ENCODE data around the gene BSN.
A peak's percentile ranks its signal among the peaks of the same experiment; 100 is the strongest.
"Not testable (repeated sequence)": the region's sequence is repeated elsewhere in the genome, so short reads cannot be mapped to it uniquely, and the experiment has no call there.

Gene BSN

DNA sequence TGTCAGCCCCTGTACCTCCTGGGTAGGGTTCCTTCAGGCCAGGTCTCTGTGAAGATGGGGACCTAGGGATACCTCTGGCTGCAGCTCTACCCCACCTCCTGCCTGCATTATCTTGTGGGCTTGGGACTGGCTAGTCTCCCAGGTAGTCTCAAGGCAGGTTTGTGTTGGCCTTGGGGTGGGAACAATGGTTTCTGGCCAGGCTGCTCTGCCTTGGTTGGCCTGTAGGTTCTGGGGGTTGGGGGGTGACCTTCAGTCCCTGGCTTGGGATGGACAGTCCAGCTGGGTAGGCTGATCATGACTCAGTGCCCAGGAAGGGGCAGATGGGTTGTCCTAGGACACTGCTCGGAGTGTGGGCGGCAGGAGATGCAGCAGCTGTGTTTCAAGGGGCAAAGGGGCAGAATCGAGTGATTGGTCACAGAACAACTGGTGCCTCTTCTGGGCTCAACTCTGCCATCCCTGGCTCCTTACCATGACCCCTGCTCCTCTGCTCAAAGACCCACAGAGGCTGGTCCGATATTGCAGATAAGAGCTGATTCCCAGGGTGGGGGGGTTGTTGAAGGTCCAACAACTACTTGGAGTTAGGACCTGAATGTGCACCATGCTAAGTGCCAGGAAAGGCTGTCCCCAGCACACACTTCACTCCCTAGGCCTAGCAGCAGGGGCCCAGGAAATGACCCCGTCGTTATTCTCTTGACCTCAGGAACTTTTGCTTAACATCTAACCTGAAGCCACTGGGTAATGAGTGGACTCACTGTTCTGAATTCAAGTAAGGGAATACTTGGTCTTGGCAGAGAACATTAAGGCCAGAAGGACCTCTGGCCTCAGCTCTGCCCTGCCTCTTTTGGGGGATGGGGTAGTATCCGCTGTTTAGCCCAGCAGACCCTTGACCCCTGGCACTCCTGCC is 18.1 kb upstream of the BSN start:
- DNase-seq = no peak

- no peak for DNase-seq
Measured at GRCh38 chr3:49536875-49537533, 17.3 kb upstream of the BSN start.

GRCh38 chr3:49539659-49540560 is 14.4 kb upstream of the BSN start:
- peak; percentile 81 to 87 for DNase-seq

DNA sequence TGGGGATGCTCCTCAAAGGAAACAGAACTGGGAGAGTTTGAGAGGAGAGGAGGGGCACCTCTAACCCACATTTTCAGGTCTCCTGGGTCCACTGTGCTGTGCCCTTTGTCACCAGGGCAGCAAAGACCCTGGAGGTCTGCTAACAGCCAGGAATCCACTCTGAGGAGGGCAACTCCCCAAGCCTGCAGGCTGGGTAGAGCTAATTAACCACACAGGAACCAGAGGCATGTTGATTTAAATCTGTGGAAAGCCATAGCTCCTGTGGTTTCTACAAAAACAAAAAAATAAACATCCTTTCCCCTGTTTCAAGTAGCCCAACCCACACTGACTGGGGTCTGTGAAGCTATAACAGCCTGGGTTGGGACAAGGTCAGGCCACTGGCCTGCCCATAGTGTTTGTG is 2.2 kb upstream of the BSN start:
- no peak for DNase-seq

GRCh38 chr3:49553324-49553691 is 969 bp upstream of the BSN start:
- DNase-seq = no peak

DNA sequence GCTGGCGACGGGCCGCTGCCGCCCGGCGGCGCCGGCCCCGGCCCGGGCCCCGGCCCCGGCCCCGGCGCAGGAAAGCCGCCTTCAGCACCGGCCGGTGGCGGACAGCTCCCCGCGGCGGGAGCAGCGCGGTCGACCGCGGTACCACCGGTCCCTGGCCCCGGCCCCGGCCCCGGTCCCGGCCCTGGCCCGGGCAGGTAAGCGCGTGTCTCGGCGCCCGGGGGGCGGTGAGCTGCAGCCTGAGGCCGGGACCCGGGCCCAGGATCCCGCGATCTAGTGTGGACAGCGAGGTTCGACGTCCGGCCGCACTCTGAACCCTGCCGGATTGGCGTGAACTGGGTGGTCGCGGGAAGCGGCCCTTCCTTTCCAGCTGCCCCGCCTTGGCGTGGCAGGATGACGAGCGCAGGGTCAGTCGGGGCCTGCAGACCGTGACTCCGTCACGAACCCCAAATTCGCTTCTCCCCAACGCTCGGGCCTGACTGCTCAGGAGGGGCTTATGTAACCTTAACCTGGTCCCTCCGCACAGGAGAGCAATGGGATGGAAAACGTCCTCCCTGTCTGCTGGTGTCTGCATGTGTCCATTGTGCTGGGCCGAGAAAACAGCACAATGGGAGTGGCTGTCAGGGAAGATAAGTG is 472 bp downstream of the BSN start:
- no peak for DNase-seq

DNA sequence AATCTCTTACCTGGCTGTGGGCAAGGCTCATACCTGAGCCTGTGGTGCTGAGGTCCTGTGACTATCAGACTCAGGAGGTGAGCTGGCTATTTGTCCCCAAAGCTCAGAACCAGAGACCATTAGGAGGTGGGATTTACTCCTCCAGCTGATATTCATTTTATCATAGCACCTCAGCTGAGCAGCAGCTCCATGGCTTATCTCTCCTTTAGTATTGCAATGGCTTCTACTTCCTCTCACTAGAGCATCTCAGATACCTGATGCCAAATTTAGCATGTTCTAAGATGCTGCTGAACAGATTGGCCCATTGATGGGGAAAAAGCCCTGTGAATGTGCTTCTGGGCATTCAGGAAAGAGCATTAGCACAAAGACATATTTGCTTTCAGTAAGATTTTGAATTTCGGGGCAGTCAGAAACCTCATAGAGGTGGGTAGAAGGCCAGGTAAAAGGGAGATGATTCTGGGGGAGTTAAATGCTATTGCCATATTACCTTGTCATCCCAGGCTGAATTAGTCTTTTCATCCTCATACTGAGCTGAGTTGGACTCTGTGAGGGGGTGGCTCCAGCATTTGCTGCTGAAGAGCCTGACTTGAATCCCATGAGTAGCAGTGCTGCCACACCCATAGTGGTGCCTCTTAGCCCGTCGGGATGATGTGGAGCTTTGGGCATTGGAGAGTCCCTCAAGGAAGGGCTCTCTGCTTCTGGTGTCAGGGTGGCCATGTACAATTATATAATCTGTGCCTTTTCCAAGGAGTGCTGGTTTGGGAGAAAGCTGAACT is 2.4 kb downstream of the BSN start:
- DNase-seq = no peak

- no peak for DNase-seq
Measured at GRCh38 chr3:49563040-49563578, 8.8 kb downstream of the BSN start.

- no peak for DNase-seq
Measured at GRCh38 chr3:49563766-49564165, 9.5 kb downstream of the BSN start.

- no peak for DNase-seq
Measured at GRCh38 chr3:49566312-49566711, 12.0 kb downstream of the BSN start.

DNA sequence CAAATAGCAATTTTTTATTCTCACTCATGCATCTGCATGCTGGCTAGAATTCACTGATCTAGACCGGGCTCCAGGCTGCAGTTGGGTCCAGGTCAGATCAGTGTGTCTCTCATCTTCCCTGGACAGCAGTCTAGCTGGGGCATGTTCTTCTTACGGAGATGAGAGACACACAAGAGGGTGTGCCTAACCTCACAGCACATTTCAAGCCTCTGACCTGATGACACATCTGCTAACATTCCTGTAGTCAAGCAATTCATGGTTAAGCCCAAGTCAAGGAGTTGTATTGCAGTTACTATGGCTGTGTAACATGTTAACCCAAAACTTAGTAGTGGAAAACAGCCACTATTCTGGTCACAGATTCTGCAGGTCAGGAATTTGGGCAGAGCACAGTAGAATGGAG is 13.1 kb downstream of the BSN start:
- no peak for DNase-seq

DNA sequence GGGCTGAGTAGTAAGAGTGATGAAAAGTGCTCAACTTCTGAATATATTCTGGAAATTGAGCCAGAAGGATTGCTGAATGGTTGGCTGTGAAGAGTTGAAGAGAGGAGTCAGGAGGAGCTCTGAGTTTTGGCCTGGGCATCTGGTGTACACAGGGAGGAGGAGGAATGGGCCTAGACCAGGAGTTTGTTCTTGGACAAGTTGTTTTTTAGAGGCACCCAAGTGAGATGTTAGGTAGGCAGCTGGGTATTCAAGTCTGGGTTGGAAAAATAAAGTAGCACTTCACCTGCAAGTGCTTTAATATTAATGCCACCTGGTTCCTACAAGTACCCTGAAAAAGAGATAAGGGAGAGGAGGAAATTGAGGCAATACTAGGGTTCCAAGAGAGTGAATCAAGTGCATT is 14.7 kb downstream of the BSN start:
- DNase-seq = no peak

DNA sequence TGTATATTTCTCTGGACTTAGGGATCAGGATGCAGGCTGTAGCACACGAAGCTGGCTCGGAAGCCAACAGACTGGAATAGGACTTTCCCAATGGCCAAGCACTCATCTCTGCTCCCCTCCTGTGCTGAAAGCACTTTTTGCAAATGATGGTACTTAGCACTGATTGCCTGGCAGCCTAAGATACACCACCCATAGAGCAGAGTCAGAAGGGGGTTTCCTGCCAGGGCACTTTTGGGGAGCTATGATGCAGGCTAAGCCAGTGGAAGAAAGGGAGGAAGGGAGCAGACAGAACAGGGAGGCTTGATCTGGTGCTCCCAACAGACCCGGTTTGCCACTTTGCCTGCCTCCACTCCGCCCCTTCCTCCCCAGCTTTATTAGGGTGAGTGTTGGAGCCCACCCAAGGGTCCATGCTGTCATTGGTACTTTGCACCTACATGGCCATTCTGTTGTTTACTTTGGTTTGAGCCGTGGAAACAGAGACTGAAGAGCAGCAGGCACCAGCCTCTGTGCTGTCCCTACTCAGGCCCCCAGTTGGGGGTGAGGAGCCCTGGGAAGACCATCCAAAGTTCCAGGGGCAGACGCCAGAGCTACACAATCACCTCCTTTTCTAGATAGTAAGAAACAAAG is 15.9 kb downstream of the BSN start:
- no peak for DNase-seq

DNA sequence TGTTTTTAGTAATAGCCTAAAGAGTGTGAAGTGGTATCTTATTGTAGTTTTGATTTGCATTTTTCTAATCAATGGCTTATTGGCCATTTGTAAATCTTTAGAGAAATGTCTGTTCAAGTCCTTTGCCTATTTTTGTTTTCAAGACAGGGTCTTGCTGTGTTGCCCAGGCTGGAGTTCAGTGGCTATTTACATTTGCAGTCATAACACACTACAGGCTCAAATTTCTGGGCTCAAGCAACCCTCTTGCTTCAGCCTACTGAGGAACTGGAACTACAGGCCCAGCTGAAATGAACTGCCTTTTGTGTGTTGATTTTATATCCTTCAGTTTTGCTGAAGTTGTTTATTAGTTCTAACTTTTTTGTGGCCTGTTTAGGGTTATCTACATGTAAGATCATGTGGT is 27.9 kb downstream of the BSN start:
- DNase-seq = no peak

GRCh38 chr3:49585261-49585755 is 31.0 kb downstream of the BSN start:
- DNase-seq = not testable (repeated sequence)

DNA sequence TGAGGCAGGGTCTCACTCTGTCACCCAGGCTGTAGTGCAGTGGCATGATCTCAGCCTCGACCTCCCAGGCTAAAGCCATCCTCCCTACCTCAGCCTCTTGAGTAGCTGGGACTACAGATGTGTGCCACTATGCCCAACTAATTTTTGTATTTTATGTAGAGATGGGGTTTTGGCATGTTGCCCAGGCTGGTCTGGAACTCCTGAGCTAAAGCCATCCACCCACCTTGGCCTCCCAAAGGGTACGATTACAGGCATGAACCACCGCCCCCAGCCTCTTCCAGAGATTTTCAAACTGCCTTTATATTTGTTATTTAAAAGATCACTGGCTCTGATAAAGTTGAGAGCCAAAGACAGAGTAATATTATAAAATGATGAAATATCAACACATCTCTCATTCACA is 37.3 kb downstream of the BSN start:
- DNase-seq = no peak

- no peak for DNase-seq
Measured at GRCh38 chr3:49593041-49593440, 38.8 kb downstream of the BSN start.

DNA sequence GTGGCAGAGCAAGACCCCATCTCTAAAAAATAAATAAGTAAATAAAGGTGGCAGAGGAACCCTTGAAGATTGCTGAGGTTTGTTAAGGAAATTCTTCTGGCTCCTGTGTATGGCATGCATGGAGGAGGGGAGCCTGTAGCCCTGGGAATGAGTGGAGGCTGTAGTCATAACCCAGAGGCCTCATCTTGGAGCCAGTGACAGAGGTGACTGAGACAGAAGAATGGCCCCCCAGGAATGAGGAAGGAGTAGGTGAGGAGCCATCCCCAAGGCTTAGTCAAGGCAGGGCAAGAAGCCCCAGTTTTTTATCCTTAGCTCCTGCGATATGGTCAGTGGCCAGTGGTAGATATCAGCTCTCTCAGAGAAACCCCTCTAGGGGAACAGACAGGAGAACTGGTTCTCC is 46.5 kb downstream of the BSN start:
- DNase-seq = no peak

- DNase-seq = no peak
Measured at GRCh38 chr3:49601358-49602048, 47.2 kb downstream of the BSN start.

DNA sequence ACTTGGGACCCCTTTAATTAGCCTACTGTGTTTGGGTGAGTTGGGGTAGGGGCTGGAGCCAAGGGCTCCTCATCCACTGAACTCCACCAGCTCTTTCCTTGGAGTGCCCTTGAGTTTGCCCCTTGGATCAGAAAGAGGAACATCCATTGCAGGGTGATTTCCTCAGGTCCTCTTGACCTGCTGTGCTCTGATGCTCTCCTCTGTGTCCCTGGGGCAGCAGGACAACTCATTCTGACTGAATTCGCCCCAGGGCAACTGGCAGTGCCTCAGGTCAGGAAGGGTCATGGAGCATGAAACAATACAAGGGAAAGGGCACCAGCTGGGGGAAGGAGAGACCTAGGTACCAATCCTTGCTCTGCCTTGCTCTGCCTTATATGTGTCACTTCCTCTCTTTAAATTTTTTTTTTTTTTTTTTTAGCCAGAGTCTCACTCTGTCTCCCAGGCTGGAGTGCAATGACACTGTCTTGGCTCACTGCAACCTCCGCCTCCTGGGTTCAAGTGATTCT is 47.8 kb downstream of the BSN start:
- no peak for DNase-seq

Data from NCI-H1930 (cell line).